ENCODE measurements around the gene GPRC5C.

- TF ChIP-seq CSRNP1 (CRISPR knock-in tag; IDR thresholded peaks at IDR 0.05) (no peak), SYNCRIP (IDR thresholded peaks at IDR 0.05; ENCODE audit: insufficient read depth, low read depth, low read length) (no peak), JUNB (CRISPR knock-in tag; IDR thresholded peaks at IDR 0.05; ENCODE audit: borderline replicate concordance) (no peak), CTCF (CRISPR knock-in tag; IDR thresholded peaks at IDR 0.05) (no peak), ZNF317 (CRISPR knock-in tag; IDR thresholded peaks at IDR 0.05) (no peak), EZH2 (conservative IDR thresholded peaks at IDR 0.05; ENCODE audit: low read depth, low read length) (no peak), RAD21 (CRISPR knock-in tag; IDR thresholded peaks at IDR 0.05) (no peak), ZNF280B (CRISPR knock-in tag; IDR thresholded peaks at IDR 0.05; ENCODE audit: borderline replicate concordance) (no peak), EP300 (IDR thresholded peaks at IDR 0.05; ENCODE audit: low read depth in 2 of 2, low read length in 2 of 2) (no peak), EP300 (CRISPR knock-in tag; IDR thresholded peaks at IDR 0.05; ENCODE audit: borderline replicate concordance) (no peak)
These were observed 27.1 kb upstream of the GPRC5C start for GRCh38 chr17:74404789-74405188.

Data from HepG2 (cell line).